H1 (cell line): ENCODE results near the gene MCEE. TPM values are rescaled to one million over a fixed set of nuclear protein-coding genes. Genes with fewer than 3 reads are reported as not detected.

Source experiments
- CHD2 ChIP-seq: IDR thresholded peaks from 2 replicates; pipeline ENCODE4 v1.6.1; 2012; ENCODE audit warnings: low read length, improper control_type of control experiment
- CHD7 ChIP-seq: fragments of 300-600 bp; sonication (generic); IDR thresholded peaks from 2 replicates; pipeline ENCODE4 v1.7.1; 2012; ENCODE audit warnings: low read length, moderate library complexity, mild to moderate bottlenecking, inconsistent platforms; ENCODE audit not compliant: insufficient replicate concordance
- CTCF ChIP-seq, 3 experiments: IDR thresholded peaks; 1 replicate in 2 of 3; 2 replicates in 1 of 3; pipeline versions ENCODE4 v1.5.1 to v1.6.1; 2011; ENCODE audit warnings: low read length in 3 of 3, mild to moderate bottlenecking in 3 of 3, inconsistent platforms in 2 of 3, low read depth in 1 of 3, moderate library complexity in 1 of 3; ENCODE audit not compliant: insufficient read depth in 1 of 3; ENCODE audit errors: control extremely low read depth in 1 of 3
- EGR1 ChIP-seq: IDR thresholded peaks from 2 replicates; pipeline ENCODE4 v1.6.1; 2011; ENCODE audit warnings: low read depth, low read length, borderline replicate concordance
- GABPA ChIP-seq: IDR thresholded peaks from 2 replicates; pipeline ENCODE4 v1.6.1; 2011; ENCODE audit warnings: mild to moderate bottlenecking, low read length, moderate library complexity, borderline replicate concordance; ENCODE audit not compliant: insufficient read depth
- POLR2A ChIP-seq, 2 experiments: IDR thresholded peaks; 1 replicate in 1 of 2; 2 replicates in 1 of 2; pipeline ENCODE4 v1.6.1; 2011; ENCODE audit warnings: low read depth in 2 of 2, low read length in 2 of 2, mild to moderate bottlenecking in 2 of 2; ENCODE audit errors: control extremely low read depth in 1 of 2
- RNF2 ChIP-seq: fragments of 200-900, 300-1000 bp; sonication (generic); IDR thresholded peaks from 2 replicates; pipeline ENCODE4 v1.7.1; 2016; ENCODE audit warnings: borderline replicate concordance, low read depth, mild to moderate bottlenecking, antibody characterized with exemption, low read length; ENCODE audit not compliant: poor library complexity, severe bottlenecking; ENCODE audit errors: missing control alignments
- SIRT6 ChIP-seq: IDR thresholded peaks from one replicate; pipeline ENCODE4 v1.7.1; 2012; ENCODE audit warnings: low read length, inconsistent platforms
- TAF1 ChIP-seq: IDR thresholded peaks from 2 replicates; pipeline ENCODE4 v1.6.1; 2011; ENCODE audit warnings: mild to moderate bottlenecking, low read depth, low read length
- TCF12 ChIP-seq: IDR thresholded peaks from 2 replicates; pipeline ENCODE4 v1.6.1; 2011; ENCODE audit warnings: low read depth, mild to moderate bottlenecking, low read length
- polyA plus RNA-seq, 7 experiments: library from polyadenylated mRNA; depleted of rRNA in 3 of 7; stranded (reverse) in 5 of 7; unstranded in 2 of 7; fragments of >200 nt in 5 of 7; fragments of 200-250 nt in 2 of 7; gene quantifications; 1 replicate in 5 of 7; 2 replicates in 1 of 7; 4 replicates in 1 of 7; pipeline versions ENCODE4 v1.2.1 to v1.2.3, GENCODE V29; 2011 to 2013; ENCODE audit warnings: missing spikeins in 2 of 7, mixed read lengths in 2 of 7
- total RNA-seq: library from RNA; stranded (reverse); fragmentation: NEBNext Ultra II Directional; extraction: Animal tissue kit (Norgen Biotek cat#: 25700); gene quantifications from 2 replicates; pipeline ENCODE4 v1.2.1, GENCODE V29; 2021

The MCEE gene
- total and polyA plus RNA-seq, 2 of the 8 experiments (the other 6 are each of a cell fraction or from before 2014, with no cell fraction given): 7.3 to 14.1 TPM

- no peak for TF ChIP-seq CHD7
- TF ChIP-seq RNF2: no peak
- TF ChIP-seq GABPA: no peak
- TF ChIP-seq CTCF (IDR thresholded peaks at IDR 0.05; ENCODE audit: control extremely low read depth in 1 of 3, insufficient read depth in 1 of 3, low read depth in 1 of 3, low read length in 3 of 3): no peak
- no peak for TF ChIP-seq TCF12
- TF ChIP-seq EGR1: no peak
- TF ChIP-seq TAF1: no peak
- no peak for TF ChIP-seq SIRT6
- no peak for TF ChIP-seq CHD2
- TF ChIP-seq POLR2A (IDR thresholded peaks at IDR 0.05; ENCODE audit: control extremely low read depth in 1 of 2, low read depth in 2 of 2, low read length in 2 of 2): no peak
These were observed 56.6 kb downstream of the MCEE start (continued) for GRCh38 chr2:71073475-71073874.
